Eye (tissue), 1 donor: ENCODE measurements around the gene IQCE.
"Not testable (repeated sequence)": the region's sequence is repeated elsewhere in the genome, so short reads cannot be mapped to it uniquely, and the experiment has no call there.

ENCODE experiments used
- DNase-seq: peaks from one replicate; pipeline ENCODE4 v3.0.0-alpha.2; 2015

IQCE gene

DNA sequence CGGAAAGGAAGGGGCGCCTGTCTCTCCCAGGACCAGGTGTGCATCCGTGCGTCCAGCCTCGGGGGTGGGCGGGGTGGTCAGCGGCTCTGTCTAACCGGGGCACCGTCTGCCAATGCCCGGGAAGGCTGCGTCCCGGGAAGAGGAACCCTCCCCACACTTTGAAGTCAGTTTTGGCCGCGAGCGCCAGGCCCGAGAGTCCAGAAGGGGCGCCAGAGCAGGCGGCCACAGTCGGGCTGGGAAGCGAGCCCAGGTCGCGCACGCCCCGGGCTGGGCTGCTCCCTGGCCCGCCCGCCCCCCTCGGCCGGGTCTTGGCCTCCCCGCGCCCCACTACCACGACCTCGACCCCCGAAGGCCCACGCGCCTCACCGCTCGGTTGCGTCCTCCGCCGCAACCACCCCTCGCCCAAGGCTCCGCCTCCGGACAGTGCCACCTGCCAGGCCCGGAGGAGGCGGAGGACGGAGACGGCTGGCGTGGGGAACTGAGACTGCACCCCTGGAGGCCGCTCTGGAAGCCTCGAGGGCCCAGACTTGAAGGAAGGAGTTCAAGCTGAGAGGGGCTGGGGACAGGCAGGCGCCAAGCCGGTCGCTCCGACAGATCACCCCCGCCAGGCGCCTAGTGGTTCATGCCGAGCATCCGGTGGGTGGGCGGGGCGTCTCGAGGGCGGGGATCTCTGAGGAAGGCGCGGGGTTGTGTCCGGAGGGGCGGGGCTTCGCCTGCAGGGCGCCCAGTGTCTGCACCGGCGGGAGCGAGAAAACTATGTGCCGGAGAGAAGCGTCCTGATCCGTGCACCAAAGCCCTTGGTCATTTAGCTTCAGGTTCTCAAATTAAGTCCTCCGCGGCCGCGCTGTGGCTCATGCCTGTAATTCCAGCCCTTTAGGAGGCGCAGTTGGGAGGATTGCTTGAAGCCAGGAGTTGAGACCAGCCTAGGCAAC is 3.4 kb upstream of the IQCE start, which contains the start of gene BRAT1:
BRAT1 (minus strand) TSS at position 404 of the 932 bp plus-strand sequence. CDS start 1,093 bp downstream, outside the sequence.
- peak; percentile 97 for DNase-seq

DNA sequence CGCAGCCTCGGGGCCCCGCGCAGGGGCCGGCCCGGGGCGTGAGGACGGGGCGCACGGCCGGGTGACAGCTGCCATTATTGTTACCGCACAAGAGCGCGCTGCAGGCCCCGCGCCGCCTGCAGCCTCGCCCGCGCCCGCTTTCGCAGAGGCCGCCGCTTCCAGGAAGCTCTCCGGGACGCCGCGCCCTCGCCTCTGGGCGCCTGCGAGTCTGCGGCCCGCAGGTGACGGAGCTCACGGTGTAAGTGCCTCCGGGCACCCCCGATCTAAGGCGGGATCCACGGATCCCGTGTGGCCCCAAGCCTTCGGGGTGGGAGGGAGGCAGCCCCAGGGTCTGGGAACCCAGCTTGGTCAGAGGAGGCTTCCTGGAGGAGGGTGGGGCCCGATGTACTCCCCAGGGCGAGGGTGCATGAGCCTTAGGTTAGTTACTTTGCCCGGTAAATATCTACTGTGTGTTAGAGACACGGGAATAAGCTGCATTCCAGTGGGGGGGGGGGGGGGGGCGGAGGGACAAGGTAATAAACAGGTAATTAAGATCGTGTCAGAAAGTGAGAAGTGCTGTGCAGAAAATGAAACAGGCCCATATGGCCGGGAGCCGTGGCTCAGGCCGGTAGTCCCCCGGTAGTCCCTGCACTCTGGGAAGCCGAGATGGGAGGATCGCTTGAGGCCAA is 638 bp downstream of the IQCE start:
- no peak for DNase-seq

DNA sequence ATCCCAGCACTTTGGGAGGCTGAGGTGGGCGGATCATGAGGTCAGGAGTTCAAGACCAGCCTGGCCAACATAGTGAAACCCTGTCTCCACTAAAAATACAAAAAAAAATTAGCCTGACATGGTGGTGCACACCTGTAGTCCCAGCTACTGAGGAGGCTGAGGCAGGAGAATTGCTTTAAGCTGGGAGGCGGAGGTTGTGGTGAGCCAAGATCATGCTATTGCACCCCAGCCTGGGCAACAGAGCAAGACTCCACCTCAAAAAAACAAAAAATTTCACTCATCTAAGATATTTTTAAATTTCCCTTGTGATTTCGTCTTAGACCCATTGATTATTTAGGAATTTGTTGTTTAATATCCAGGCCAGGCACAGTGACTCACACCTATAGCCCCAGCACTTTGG is 5.2 kb downstream of the IQCE start:
- not testable (repeated sequence) for DNase-seq

DNA sequence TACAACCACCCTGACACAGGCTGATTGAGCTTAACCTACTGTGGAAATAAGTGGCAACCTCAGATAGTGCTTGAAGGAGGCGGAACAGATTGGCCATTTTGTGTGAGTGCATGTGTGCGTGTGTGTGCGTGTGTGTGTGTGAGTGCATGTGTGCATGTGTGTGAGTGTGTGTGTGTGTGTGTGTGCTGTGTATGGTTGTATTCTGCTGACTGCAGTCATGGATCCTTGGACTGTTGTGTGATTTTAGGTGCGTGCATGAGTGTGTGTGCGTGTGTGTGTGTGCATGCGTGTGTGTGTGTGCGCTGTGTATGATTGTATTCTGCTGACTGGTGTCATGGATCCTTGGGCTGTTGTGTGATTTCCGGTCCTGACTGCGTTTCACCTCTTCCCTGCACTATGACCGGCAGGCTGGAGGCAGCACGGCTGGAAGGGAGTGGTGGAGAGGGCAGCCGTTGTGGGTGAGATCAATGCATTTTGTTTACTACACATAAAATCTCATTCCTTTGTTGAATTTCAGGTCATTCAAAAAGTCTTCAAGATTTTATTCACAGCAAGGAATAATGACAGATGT is 6.3 kb downstream of the IQCE start:
- no peak for DNase-seq

DNA sequence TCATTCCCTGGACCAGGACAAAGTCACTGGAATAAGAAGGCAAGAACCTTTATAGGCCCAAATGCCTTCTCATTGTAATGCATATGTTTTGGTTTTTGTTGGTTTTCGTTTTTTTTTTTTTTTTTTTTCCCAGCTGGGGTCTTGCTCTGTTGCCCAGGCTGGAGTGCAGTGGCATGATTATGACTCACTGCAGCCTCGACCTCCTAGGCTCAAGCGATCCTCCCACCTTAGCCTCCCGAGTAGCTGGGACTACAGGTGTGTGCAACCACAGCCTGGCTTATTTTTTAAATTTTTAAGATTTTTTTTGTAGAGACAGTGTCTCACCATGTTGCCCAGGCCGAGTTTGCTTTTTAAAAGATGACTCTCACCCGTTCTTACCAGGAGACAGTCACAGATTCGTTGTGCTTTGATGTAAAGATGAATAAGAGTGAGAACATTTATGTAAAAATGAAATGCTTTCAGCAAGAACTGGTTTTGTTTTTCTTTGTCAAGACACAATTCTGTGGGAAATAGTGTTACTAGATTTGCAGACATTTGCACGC is 7.6 kb downstream of the IQCE start:
- no peak for DNase-seq

DNA sequence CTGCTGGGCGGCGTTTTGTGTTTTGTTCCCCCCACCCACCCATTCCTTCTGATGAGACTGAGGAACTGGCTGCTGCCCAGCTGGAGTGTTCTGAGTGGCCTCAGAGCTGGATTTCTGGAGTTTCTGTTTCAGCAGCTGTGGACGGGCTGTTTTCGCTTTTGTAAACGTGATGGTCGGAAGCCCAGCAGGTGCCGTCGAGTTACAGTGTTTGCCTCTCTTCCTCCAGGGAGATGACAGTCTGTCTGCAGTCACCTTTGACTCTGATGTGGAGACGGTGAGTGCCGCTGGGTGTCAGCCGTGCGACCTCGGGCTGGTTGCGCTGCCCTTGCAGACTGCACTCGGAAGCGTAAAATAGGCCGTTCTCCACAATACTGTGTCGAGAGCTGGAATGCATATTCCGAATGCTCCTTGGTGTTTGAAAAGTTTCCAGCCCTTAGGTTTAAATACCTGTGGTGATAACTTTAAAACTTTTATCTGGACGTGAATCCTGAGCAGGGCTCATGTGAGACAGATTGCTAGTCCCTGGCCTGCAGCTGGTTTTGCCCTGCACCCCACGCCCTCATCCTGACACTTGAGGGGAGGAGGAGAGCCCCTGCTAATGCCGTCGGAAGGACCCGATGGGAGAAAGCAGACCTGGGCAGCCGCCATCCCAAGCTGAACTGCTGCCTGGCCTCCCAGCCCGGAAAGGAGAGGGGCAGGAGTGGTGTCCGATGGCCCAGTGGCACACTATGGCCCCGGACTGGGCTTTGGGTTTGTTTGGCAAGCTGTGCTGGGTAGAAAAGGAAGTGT is 8.3 kb downstream of the IQCE start:
- DNase-seq = peak; percentile 66

DNA sequence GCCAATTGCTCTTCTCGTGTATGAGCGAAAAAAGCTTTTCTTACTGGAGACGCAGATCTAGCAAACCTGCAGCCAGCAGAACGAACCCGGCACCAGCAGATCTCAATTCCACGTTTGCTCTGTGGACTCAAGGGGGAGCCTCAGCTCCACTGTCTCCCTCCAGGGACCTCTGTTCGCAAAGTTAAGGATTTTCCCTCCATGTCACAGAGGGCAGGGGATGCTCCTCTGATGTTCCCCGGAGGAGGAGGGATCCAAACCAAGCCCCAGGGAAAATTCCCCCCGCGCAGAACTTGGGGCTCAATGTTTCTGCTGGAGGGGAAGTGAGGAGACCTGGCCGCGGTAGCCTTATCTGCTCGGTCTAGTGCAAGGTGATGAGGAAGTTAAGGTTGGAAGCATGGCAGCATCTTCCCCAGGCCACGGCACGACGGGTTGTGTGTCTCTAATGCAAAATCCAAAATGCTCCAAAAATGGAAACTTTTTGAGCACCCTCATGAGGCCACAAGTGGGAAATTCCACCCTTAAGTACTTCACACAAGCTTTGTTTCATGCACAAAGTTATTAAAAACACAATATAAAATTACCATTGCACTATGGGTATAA is 9.0 kb downstream of the IQCE start:
- peak; percentile 78 for DNase-seq

DNA sequence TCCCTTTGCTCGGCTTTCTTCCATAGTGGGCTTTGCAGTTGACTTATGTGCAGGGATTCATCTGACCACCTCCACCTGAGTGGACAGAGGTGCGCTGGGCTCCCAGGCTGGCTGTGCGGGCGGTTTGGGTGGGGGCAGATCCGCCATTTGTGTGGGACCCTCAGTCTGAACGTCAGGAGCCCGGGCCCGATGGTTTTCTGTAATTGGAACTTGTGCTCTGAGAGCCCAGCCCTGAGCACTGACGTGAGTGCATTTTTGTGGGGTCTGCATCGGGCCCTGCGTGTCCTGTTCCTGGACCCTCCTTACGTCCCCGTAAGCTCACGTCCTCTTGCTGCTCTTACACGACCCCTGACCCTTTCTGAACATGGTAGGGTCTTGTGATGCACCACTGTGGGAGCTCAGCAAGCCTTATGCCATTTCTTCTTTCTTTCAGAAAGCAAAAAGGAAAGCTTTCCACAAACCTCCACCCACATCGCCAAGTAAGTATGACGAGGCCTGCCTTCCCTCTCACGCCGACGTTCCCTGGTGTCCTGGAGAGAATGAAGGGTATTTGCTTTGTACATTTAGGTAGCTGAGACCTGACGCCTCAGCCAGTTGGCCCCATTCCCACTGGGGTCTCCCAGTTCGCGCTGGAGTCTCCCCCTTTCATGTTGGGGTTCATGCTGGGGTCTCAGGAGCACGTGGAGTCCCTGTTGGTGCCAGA is 9.9 kb downstream of the IQCE start:
- no peak for DNase-seq

DNA sequence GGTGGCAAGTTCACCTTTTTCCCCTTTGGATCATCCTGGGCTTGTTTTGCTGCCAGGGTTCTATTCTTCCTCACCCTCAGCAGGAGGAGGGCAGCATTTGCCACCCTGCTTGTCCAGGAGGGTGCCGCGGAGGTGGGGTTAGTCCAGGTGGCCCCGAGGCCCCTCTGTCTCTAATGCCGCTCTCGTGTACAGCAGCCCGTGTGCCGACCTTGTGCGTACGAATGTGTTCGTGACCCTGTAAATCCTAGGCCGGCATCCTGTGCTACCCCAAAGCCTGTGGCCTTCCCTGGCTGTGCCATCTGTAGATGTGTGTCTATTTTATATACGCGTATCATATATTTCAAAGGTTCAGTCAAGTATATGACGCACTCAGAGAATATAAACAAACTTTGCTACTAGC is 10.6 kb downstream of the IQCE start:
- no peak for DNase-seq

DNA sequence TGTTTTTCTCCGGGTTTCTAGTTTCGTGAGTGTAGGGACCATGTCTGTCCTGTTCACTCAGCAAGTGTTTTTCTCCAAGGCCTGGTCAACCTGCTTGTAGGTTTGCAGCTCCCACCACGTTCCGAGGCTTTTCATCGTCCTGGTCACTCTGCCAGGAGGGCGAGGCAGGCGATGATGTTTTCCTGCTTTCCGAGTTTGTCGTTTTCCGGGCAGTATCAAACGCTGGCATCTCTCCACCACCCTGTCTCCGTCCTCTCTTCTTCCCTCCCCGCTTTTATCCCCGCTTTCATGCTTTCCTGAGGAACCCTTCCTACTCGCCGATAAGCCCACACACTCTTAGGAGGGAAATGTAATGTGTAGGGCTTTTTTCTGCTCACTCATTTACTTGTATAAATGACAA is 11.2 kb downstream of the IQCE start:
- no peak for DNase-seq

DNA sequence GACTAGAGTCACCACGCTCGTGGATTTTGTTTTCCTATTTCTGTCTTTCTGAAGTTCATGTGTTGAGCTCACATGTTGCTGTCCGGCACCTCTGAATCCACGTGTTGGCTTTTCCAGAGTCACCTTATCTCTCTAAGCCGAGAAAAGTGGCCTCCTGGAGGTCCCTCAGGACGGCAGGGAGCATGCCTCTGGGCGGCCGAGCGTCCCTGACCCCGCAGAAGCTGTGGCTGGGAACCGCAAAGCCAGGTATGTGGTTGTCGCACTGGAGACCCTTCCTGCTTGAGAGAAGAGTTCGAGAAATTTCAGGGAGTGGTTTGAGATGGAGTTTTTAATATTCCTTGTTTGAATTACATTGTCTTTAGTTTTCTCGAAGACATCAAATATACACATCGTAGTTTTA is 12.6 kb downstream of the IQCE start:
- no peak for DNase-seq

DNA sequence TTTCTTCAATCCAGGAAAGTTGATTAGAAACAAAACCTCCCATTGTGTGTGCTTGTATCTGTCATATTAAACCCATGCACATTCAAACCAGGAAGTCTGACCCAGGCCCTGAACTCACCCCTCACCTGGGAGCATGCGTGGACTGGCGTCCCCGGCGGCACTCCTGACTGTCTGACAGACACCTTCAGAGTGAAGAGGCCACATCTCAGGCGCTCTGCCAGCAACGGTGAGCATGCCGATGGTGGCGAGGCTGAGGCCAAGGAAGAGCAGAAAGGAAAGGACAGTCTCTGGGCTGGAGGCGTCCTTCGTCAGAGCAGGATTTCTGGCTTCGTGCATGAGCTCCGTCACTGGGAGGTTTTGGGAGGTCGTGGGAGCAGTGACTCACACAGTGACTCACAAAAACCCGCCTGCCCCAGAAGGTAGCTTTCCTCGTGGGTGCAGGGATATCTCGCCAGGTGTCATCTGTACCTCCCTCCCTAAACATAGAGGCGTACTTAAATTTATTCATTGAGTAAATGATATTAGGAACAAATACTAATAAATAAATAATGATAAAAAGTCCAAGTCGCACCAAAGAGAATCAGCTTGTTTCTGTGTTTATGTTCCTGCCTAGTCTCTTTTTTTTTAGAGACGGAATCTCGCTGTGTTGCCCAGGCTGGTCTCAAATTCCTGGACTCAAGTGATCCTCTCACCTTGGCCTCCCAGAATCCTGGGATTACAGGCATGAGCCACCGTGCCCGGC is 13.5 kb downstream of the IQCE start:
- no peak for DNase-seq

DNA sequence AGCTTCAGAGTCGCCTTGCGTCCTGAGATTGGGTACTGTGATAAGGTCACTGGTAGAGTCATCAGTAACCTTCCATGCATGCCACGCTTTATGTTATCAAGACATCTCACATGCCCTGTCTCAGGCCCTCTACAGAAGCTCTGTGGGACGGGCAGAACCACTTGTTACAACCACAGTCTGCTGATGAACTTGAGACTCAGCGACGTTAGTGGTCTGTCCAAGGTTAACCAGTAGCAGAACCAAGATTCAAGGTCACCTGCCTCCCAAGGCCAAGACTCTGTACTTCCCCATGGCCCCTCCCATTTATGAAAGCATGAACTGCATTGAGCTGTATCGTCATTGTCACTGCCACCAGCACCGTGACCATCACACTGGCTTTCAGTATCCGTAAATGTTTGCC is 15.0 kb downstream of the IQCE start:
- no peak for DNase-seq

DNA sequence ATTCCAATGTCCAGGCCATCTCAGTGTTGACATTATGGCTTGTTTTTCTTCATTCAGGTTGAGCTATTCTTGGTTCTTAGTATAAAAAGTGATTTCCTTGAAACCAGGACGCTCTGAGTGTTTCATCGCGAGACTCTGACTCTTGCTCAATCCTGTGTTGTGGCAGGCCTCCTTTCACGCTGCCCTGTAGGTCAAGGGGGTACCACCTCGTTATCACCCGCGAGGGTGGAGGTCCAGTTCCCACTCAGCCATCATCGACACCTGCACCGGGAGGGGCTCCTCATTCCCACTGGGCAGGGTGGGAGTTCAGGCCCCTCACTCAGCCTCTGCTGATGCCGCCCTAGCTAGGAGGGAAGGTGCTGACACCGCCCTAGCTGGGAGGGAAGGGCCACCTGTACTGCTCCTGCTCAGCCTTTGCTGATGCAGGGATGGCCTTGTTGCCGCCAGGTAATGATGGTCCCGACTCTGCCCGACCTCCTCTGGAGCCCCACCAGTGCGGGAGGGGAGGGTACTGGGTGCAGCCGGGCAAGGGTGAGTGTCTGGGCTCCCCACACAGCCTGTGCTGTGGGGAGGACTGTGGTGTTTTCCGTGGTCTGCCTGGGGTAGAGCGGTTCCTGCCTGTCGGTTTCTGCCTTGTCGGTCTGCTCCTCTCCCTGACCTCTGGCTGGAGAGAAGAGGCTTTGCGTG is 16.4 kb downstream of the IQCE start:
- DNase-seq = no peak

DNA sequence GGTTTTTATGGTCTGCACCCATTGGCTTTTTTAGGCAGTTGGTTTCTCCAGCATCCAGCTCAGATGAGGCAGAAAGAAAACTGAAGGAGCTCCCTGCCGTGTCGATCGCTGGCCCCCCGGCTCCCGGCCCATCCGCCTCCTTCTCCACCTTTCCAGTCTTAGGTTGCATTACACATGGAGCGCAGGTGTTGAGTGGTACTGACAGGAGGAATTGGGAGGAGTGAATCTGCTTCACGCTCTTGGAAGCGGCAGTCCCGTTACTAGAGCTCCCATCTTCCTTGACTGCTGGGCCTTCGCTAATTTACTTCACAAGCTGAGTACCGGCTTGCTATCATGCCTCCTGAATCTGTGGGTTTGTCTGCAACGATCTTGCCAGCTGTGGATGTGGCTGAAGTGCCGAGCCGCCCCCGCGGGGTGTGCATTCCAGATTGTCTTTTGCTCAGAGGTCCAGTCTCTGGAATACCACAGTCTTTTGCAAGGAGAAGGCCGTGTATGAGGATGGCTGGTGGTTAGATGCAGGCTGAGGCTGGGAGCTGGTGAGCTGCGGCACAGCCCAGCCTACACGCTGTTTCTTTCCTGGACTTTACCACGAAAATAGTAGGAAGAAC is 17.1 kb downstream of the IQCE start:
- DNase-seq = no peak

DNA sequence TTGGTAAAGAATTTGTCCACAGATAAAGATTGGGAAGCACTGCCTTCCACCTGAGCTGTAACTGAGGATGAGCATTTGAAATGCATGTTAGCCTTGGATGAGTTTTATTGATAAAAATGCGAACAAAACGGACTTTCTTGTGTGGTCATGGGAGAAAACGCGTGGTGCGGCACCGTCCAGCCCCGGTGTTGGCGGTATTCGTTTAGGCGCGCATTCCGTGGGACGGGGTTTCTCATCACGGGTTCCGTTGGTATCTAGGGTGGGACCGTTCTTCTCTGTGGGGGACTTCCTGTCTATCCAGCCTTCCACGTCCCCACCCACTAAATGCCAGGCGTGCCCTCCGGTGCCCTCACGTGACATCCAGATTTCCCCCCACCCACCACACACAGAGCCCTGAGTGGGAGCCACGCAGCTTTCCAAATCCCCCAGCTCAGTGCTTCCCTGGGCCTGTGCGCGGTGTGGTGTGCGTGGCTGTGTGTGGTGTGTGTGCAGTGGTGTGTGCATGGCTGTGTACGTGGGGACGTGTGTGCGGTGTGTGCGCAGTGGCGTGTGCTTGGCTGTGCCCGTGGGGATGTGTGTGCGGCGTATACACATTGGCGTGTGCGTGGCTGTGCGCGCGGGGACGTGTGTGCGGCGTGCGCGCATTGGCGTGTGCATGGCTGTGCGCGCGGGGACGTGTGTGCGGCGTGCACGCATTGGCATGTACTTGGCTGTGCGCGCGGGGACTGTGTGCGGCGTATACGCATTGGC is 18.1 kb downstream of the IQCE start:
- DNase-seq = no peak

DNA sequence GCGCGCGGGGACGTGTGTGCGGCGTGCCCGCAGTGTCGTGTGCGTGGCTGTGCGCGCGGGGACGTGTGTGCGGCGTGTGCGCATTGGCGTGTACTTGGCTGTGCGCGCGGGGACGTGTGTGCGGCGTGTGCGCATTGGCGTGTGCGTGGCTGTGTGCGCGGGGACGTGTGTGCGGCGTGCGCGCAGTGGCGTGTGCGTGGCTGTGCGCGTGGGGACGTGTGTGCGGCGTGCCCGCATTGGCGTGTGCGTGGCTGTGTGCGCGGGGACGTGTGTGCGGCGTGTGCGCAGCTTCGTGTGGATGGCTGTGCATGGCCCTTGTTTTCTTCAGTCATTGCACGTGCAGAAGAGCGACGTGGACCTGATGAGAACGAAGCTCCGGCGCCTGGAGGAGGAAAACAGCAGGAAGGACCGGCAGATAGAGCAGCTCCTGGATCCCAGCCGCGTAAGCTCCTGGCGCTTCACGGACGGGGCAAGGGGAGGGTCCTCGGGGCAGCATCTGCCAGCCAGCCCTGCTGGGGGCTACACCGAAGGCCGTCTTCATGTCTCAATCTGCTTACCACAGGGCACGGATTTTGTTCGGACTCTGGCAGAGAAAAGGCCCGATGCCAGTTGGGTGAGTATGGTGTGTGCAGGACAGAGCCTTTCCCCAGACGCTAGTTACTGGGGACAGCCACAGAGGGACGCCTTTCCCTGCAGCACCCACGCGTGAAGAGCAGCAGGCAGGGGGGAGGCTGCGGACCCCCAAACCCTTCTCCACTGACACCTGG is 19.3 kb downstream of the IQCE start:
- no peak for DNase-seq

DNA sequence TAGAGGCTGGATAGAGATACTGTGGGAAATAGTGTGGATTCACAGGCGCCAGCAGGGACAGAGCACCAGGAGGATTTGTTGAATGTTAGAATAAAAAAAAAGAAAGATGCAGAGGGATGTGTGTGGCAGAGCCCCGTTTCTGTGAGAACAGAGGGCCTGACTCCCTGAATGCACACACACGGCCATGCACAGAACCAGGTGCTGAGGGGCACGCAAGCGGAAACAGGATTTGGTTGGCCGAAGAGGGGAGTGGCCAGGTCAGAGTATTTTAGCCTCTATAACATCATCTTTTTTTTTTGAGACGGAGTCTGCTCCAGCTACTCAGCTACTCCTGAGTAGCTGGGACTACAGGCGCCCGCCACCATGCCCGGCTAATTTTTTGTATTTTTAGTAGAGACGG is 21.9 kb downstream of the IQCE start:
- DNase-seq = no peak
